ENCODE measurements around the gene HHAT.

HHAT gene

DNA sequence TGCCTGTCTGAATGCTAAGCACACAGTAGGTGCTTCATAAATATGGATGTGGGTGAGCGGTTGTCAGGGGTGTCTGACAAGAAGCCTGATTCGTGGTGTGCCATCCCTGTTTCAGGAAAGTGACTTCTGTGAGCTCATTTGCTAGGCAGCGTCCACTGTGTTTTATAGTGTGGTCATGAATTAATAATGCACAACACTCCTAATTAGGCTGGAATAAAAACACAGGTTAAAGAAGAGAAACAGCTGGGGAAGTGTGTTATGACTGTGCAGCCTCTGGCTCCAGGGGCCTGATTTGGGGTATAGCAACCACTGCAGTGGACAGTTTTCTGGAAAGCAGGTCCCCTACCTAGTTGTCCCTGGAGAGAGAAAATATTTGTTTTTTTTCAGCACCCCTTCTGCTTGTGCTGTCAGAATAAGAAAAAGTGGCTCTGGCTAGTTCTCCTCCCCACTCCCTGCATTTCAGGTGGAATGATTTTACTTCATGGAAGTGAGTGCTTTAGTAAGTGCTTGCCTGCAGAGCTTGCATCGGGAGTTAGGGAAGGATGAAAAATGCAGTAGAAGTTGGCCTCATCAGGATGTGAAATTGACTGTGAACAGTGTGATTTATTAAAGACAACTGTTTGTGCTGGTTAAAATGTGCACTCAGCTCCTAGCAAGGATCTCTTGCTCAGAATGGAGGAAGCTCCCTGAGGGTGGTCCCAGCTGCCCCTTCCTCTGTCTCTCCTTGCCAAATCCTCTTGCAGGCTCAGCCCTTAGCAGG, 333.8 kb downstream of the HHAT start:
- no peak overlapping the region for H3K4me3 ChIP-seq (ENCODE audit: control insufficient read depth, low read depth, low read length)
- DNase-seq (ENCODE audit: low read depth): no peak
- TF ChIP-seq, protein P1, sequence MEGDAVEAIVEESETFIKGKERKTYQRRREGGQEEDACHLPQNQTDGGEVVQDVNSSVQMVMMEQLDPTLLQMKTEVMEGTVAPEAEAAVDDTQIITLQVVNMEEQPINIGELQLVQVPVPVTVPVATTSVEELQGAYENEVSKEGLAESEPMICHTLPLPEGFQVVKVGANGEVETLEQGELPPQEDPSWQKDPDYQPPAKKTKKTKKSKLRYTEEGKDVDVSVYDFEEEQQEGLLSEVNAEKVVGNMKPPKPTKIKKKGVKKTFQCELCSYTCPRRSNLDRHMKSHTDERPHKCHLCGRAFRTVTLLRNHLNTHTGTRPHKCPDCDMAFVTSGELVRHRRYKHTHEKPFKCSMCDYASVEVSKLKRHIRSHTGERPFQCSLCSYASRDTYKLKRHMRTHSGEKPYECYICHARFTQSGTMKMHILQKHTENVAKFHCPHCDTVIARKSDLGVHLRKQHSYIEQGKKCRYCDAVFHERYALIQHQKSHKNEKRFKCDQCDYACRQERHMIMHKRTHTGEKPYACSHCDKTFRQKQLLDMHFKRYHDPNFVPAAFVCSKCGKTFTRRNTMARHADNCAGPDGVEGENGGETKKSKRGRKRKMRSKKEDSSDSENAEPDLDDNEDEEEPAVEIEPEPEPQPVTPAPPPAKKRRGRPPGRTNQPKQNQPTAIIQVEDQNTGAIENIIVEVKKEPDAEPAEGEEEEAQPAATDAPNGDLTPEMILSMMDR (IDR thresholded peaks at IDR 0.05; ENCODE audit: control insufficient read depth, insufficient read depth, low read depth, low read length, missing control alignments): no peak

DNA sequence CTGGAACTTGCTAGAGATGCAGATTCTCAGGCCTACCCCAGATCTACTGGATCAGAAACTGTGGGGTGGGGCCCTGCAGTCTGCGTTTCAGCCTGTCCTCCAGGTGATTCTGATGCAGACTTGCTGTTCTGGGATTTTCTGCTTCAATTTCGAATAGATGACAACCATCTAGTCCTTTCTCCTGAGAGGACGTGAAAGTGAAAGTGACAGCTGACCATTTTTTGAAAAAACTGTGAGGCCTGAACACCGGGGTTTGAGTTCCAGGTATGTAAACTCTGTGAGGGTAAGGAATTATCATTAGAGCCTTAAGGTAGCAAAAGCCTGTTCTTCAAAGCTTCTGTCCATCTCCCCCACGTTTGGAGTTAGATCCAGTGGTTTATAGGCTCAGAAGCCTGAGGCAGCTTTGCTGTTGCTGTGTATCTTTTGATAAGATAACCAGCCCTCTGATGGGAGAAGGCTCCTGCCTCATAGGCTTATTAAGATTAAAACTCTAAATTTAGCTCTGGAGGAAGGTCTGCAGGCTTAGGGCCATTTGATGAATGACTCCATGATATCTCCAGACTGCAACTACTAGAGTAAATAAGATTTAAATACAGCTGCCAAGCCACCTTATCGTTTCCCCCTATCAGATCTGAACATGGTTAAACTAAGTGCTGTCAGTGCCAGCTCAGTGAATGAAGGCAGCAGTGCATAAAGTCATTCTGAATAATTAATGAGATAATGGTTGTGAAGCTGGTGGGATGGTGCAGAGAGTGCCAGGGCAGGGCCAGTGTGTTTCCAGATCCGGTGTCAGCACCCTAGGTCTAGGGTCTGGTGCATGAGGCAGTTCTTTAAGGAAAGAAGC, 335.2 kb downstream of the HHAT start:
- H3K4me3 ChIP-seq (ENCODE audit: control insufficient read depth, low read depth, low read length): no peak overlapping the region
- no peak for DNase-seq (ENCODE audit: low read depth)

DNA sequence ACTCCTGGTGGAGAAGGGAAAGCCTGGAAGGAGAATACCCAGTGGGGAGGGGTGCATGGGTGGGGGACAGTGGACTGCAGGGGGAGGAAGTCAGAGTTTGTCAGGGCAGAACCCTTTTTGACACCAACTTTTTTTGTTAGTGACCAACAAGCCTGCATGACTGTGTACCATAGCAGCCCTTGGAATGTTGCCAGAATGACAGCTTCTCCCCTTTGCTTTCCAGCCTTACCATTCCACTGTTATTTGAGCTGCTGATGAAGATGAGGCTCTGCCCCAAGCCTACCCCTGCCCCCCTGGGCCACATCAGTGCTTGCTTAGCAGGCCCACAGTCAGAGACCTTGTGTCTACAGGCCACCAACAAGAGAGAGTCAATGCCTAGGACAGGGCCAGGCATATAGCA, 341.2 kb downstream of the HHAT start:
- H3K4me3 ChIP-seq (ENCODE audit: control insufficient read depth, low read depth, low read length): no peak overlapping the region
- no peak for DNase-seq (ENCODE audit: low read depth)
- TF ChIP-seq, protein P1 (IDR thresholded peaks at IDR 0.05; ENCODE audit: control insufficient read depth, insufficient read depth, low read depth, low read length, missing control alignments): no peak

More for the DNA sequence above, 335.2 kb downstream of the HHAT start:
- TF ChIP-seq, protein P1 (IDR thresholded peaks at IDR 0.05; ENCODE audit: control insufficient read depth, insufficient read depth, low read depth, low read length, missing control alignments): no peak

DNA sequence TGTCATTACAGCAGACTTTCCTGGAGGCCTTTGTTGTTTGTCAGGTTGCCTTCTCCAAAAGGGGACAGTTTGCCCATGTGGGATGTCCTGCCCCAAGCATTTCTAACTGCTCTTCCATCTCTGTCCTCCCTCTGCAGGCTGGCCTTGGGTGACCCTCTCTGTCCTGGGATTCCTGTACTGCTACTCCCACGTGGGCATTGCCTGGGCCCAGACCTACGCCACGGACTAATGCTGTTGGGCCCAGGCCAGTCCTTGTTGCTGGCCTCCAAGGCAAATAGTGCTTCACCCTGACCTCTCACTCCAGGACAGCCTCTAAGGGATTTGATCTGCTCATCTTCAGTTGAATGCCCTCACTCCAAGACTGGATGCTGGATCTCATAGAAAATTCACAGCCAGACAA, 345.4 kb downstream of the HHAT start:
- H3K4me3 ChIP-seq (ENCODE audit: control insufficient read depth, low read depth, low read length): no peak overlapping the region
- TF ChIP-seq, protein P1 (IDR thresholded peaks at IDR 0.05; ENCODE audit: control insufficient read depth, insufficient read depth, low read depth, low read length, missing control alignments): no peak
- DNase-seq (ENCODE audit: low read depth): no peak

DNA sequence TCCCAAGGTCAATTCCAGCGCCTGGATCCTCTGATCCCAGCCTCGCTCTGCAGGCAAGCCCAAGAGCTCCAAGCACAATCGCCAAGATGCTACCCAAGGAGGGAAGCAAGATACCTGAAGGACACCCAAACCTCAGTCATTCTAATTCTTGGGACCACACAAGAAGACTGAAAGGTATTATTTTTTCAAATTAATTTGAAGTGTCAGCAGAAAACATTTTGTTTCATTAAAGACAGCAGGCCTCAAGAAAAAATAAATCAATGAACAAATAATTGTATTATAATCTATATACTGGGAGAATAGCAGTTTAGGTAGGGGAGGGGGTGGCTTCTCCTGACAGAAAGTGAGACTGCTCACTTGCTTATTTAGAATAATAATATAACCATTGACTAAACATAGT, 347.8 kb downstream of the HHAT start:
- no peak for DNase-seq (ENCODE audit: low read depth)
- H3K4me3 ChIP-seq (ENCODE audit: control insufficient read depth, low read depth, low read length): no peak overlapping the region
- TF ChIP-seq, protein P1 (IDR thresholded peaks at IDR 0.05; ENCODE audit: control insufficient read depth, insufficient read depth, low read depth, low read length, missing control alignments): no peak

DNA sequence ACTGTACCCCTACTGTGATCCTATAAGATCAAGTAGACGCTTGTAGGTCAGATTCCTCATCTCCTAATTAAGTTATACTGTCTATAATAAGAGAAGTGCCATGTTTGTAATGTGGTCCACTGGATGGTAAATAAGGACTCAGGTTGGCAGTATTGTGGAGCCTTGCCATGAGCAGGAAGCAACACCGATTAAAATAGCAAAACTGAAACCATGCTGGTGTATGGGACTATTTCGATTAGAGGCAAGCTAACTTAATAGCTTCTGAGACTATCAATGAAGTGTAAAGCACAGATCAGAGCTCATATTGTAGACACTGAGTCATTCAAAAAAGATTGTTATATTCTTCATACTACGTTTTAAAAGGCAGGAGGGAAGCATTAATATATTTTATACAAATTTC, 348.8 kb downstream of the HHAT start:
- DNase-seq (ENCODE audit: low read depth): no peak
- TF ChIP-seq, protein P1 (IDR thresholded peaks at IDR 0.05; ENCODE audit: control insufficient read depth, insufficient read depth, low read depth, low read length, missing control alignments): no peak
- no peak overlapping the region for H3K4me3 ChIP-seq (ENCODE audit: control insufficient read depth, low read depth, low read length)

Data from AG09309 (cell line).